Endothelial cell (in vitro differentiated cells): ENCODE measurements around the gene PNPLA5. TPM values are rescaled to one million over a fixed set of nuclear protein-coding genes. Genes with fewer than 3 reads are reported as not detected.

Source experiments
- DNase-seq: peaks from one replicate; pipeline ENCODE4 v3.0.0; 2021; ENCODE audit warnings: low spot score
- H3K27ac Mint-ChIP-seq: one replicate; pipeline ENCODE4 v1.8.0; 2021; ENCODE audit warnings: mixed read lengths, inconsistent platforms; ENCODE audit not compliant: unreplicated experiment
- H3K27me3 Mint-ChIP-seq: one replicate; pipeline ENCODE4 v1.8.0; 2021; ENCODE audit warnings: mild to moderate bottlenecking, moderate library complexity, mixed read lengths, inconsistent platforms; ENCODE audit not compliant: unreplicated experiment
- H3K36me3 Mint-ChIP-seq: one replicate; pipeline ENCODE4 v1.8.0; 2021; ENCODE audit warnings: mild to moderate bottlenecking, low read depth, mixed read lengths, inconsistent platforms; ENCODE audit not compliant: unreplicated experiment
- H3K4me1 Mint-ChIP-seq: one replicate; pipeline ENCODE4 v1.8.0; 2021; ENCODE audit warnings: mild to moderate bottlenecking, mixed read lengths, inconsistent platforms; ENCODE audit not compliant: unreplicated experiment
- H3K4me3 Mint-ChIP-seq: one replicate; pipeline ENCODE4 v1.8.0; 2021; ENCODE audit warnings: mild to moderate bottlenecking, mixed read lengths, inconsistent platforms; ENCODE audit not compliant: unreplicated experiment
- H3K9me3 Mint-ChIP-seq: one replicate; pipeline ENCODE4 v1.8.0; 2021; ENCODE audit warnings: mixed read lengths, inconsistent platforms; ENCODE audit not compliant: unreplicated experiment
- CTCF ChIP-seq: fragments of 200-600 bp; sonication (generic); IDR thresholded peaks from one replicate; pipeline ENCODE4 v1.5.0; 2021; ENCODE audit warnings: antibody characterized with exemption; ENCODE audit not compliant: unreplicated experiment
- total RNA-seq: library from RNA; stranded (reverse); fragmentation: NEBNext Ultra II Directional; extraction: Animal tissue kit (Norgen Biotek cat#: 25700); gene quantifications from one replicate; pipeline ENCODE4 v1.2.1, GENCODE V29; 2021; ENCODE audit not compliant: unreplicated experiment

PNPLA5 gene
- total RNA-seq, 1 donor from 2014 or later: not detected

- Mint-ChIP-seq H3K4me1 (peaks cover 24% of the 10 kb centered on the region), H3K4me3 (no peak overlapping the region), H3K27ac (no peak overlapping the region), H3K9me3 (no peaks in the 10 kb centered on the region), H3K27me3 (peaks cover 5% of the 10 kb centered on the region), H3K36me3 (peaks cover 22% of the 10 kb centered on the region)
- TF ChIP-seq CTCF: no peak
- no peak for DNase-seq
Measured at GRCh38 chr22:43926349-43926710, 34.5 kb upstream of the PNPLA5 start.

DNA sequence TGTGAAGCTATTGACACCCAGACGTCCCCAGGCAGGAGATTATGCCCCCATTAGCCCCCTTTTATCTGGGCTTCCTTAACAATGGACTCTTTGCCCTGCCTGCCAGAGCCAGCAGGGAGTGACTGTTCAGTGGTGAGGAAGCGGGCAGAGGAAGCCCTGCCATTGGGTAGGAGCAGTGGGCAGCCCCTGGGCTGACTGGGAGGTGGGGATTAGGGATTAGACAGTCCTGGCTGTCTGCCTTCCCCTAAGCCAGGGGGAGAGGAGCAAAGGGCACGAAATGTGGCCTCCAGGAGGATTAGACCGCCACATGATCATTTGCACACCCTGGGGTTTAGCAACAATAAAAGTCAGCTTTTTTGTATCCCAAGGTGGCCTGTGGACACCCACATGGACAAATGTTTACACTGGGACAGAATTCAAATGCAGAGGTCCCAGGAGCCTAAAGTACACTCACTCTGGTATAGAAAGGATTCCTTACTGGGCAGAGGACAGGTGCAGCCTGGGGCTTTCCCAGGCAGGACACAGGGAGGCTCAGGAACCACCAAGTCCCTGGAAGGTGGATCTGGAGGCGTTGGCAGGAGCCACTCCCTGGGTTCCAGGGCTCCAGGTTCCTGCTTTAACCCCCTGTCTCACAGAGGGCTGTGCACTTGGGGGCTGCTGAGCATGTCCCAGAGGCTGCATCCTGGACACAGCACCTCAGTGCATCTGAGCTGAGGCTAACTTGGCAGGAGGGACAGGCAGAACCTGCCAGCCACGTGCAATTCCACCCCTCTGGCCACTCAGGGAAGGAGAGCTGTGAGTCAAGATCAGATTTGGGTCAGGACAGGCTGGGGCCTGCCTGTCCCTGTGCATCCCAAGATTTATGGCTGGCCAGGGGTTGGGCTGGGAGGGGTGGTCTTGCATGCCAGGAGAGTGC lies 33.9 kb upstream of the PNPLA5 start:
- DNase-seq: no peak
- Mint-ChIP-seq H3K36me3 (peaks cover 18% of the 10 kb centered on the region), H3K4me3 (peak overlapping the region; percentile 84), H3K27me3 (peaks cover 5% of the 10 kb centered on the region), H3K9me3 (no peaks in the 10 kb centered on the region), H3K27ac (no peak overlapping the region), H3K4me1 (peaks cover 24% of the 10 kb centered on the region)
- no peak for TF ChIP-seq CTCF

DNA sequence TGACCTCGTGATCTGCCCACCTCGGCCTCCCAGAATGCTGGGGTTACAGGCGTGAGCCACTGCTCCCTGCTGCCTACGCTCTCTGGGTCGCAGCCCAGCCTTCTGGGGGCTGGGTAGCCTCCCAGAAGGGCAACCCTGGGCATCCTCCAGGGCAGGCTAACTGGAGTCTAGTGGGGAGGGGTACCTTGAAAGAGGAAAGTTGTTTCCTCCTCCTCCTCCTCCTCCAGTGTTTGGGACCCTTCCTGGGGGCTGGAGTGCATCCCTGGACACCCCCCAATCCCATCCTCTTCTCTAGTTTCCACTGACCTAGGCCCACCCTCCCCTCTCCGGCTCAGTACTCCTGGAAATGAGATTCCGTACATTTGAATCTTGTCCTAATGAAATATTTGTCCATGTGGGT lies 33.1 kb upstream of the PNPLA5 start:
- Mint-ChIP-seq H3K4me1 (peaks cover 24% of the 10 kb centered on the region), H3K36me3 (peaks cover 13% of the 10 kb centered on the region), H3K27ac (peak overlapping the region; percentile 13), H3K9me3 (no peaks in the 10 kb centered on the region), H3K27me3 (peaks cover 5% of the 10 kb centered on the region), H3K4me3 (peak overlapping the region; percentile 84)
- no peak for TF ChIP-seq CTCF
- DNase-seq: no peak

GRCh38 chr22:43923631-43924464 lies 32.0 kb upstream of the PNPLA5 start, which contains the start of gene PNPLA3:
Gene PNPLA3 (plus strand): TSS chr22:43923805. CDS start chr22:43923912, 107 bp downstream.
- Mint-ChIP-seq H3K36me3 (peaks cover 9% of the 10 kb centered on the region), H3K27ac (peak within 1 kb of the TSS; percentile 98), H3K9me3 (no peaks in the 10 kb centered on the region), H3K4me3 (peak within 1 kb of the TSS; percentile 91), H3K27me3 (peaks cover 5% of the 10 kb centered on the region), H3K4me1 (peaks cover 24% of the 10 kb centered on the region)
- DNase-seq: peak; percentile 96
- TF ChIP-seq CTCF: no peak
